H9 (cell line): ENCODE data around the gene CHST8. TPM values are rescaled to one million over a fixed set of nuclear protein-coding genes. Genes with fewer than 3 reads are reported as not detected.

Experiments
- DNase-seq: peaks from one replicate; pipeline ENCODE4 v3.0.0-alpha.2; 2017
- H2AFZ ChIP-seq: one replicate; pipeline ENCODE4 v1.6.1; 2013; ENCODE audit warnings: mild to moderate bottlenecking, low read length, control low read depth, moderate library complexity
- H2AK5ac ChIP-seq: 2 replicates; pipeline ENCODE4 v1.6.1; 2013; ENCODE audit warnings: low read length, control low read depth, mixed read lengths; ENCODE audit not compliant: insufficient read length
- H2BK120ac ChIP-seq: one replicate; pipeline ENCODE4 v1.6.1; 2013; ENCODE audit warnings: low read depth, mild to moderate bottlenecking, low read length, control low read depth, inconsistent platforms; ENCODE audit not compliant: poor library complexity, severe bottlenecking
- H2BK12ac ChIP-seq: 2 replicates; pipeline ENCODE4 v1.6.1; 2013; ENCODE audit warnings: low read length, control low read depth, mixed read lengths, low read depth; ENCODE audit not compliant: insufficient read length
- H2BK15ac ChIP-seq: 2 replicates; pipeline ENCODE4 v1.6.1; 2013; ENCODE audit warnings: low read depth, low read length, control low read depth
- H2BK20ac ChIP-seq: one replicate; pipeline ENCODE4 v1.6.1; 2013; ENCODE audit warnings: low read depth, mild to moderate bottlenecking, low read length, control low read depth, inconsistent platforms; ENCODE audit not compliant: poor library complexity, severe bottlenecking
- H2BK5ac ChIP-seq: 2 replicates; pipeline ENCODE4 v1.6.1; 2013; ENCODE audit warnings: low read length, control low read depth, mixed read lengths; ENCODE audit not compliant: insufficient read length
- H3K14ac ChIP-seq: 2 replicates; pipeline ENCODE4 v1.6.1; 2013; ENCODE audit warnings: low read length, control low read depth; ENCODE audit not compliant: insufficient read depth
- H3K18ac ChIP-seq: 2 replicates; pipeline ENCODE4 v1.6.1; 2013; ENCODE audit warnings: low read depth, mild to moderate bottlenecking, mixed read lengths, low read length, control low read depth; ENCODE audit not compliant: insufficient read length
- H3K23ac ChIP-seq: 2 replicates; pipeline ENCODE4 v1.6.1; 2013; ENCODE audit warnings: low read length, control low read depth, mixed read lengths, low read depth; ENCODE audit not compliant: insufficient read length
- H3K23me2 ChIP-seq: 2 replicates; pipeline ENCODE4 v1.6.1; 2013; ENCODE audit warnings: low read depth, mild to moderate bottlenecking, mixed read lengths, low read length, control low read depth; ENCODE audit not compliant: insufficient read length, poor library complexity, severe bottlenecking
- H3K27ac ChIP-seq: 2 replicates; pipeline ENCODE4 v1.5.1; 2013; ENCODE audit warnings: low read length, control low read depth, mixed read lengths, low read depth; ENCODE audit not compliant: insufficient read length
- H3K27me3 ChIP-seq: 2 replicates; pipeline ENCODE4 v1.6.1; 2013; ENCODE audit warnings: low read length, control low read depth, inconsistent platforms; ENCODE audit not compliant: insufficient read depth
- H3K4ac ChIP-seq: 2 replicates; pipeline ENCODE4 v1.6.1; 2013; ENCODE audit warnings: low read depth, mild to moderate bottlenecking, control low read depth, inconsistent platforms, low read length, moderate library complexity
- H3K4me1 ChIP-seq: 2 replicates; pipeline ENCODE4 v1.6.1; 2013; ENCODE audit warnings: low read length, control low read depth, inconsistent platforms; ENCODE audit not compliant: insufficient read depth
- H3K4me2 ChIP-seq: 2 replicates; pipeline ENCODE4 v1.6.1; 2013; ENCODE audit warnings: low read length, control low read depth, mixed read lengths; ENCODE audit not compliant: insufficient read length, insufficient read depth
- H3K56ac ChIP-seq: 2 replicates; pipeline ENCODE4 v1.6.1; 2013; ENCODE audit warnings: low read depth, mild to moderate bottlenecking, mixed read lengths, low read length, control low read depth; ENCODE audit not compliant: insufficient read length
- H3K79me1 ChIP-seq: 2 replicates; pipeline ENCODE4 v1.6.1; 2013; ENCODE audit warnings: low read depth, mild to moderate bottlenecking, moderate library complexity, low read length, control low read depth, inconsistent platforms; ENCODE audit not compliant: insufficient read depth, poor library complexity, severe bottlenecking
- H3K79me2 ChIP-seq: 2 replicates; pipeline ENCODE4 v1.6.1; 2013; ENCODE audit warnings: low read length, control low read depth, inconsistent platforms; ENCODE audit not compliant: insufficient read depth
- H3K9ac ChIP-seq: 2 replicates; pipeline ENCODE4 v1.6.1; 2013; ENCODE audit warnings: low read length, control low read depth, mixed read lengths; ENCODE audit not compliant: insufficient read length; ENCODE audit errors: extremely low read depth
- H3K9me3 ChIP-seq: one replicate; pipeline ENCODE4 v1.6.1; 2013; ENCODE audit warnings: low read depth, low read length, inconsistent platforms; ENCODE audit not compliant: control insufficient read depth
- H3T11ph ChIP-seq: one replicate; pipeline ENCODE4 v1.6.1; 2013; ENCODE audit warnings: mild to moderate bottlenecking, low read length, control low read depth, inconsistent platforms
- H4K20me1 ChIP-seq: one replicate; pipeline ENCODE4 v1.6.1; 2013; ENCODE audit not compliant: control insufficient read depth, insufficient read length, insufficient read depth
- H4K5ac ChIP-seq: 2 replicates; pipeline ENCODE4 v1.6.1; 2013; ENCODE audit warnings: low read depth, mild to moderate bottlenecking, mixed read lengths, low read length, control low read depth; ENCODE audit not compliant: insufficient read length
- H4K8ac ChIP-seq: replicated peaks from 2 replicates; pipeline ENCODE4 v1.6.1; 2013; ENCODE audit warnings: low read length, control low read depth, mixed read lengths, low read depth; ENCODE audit not compliant: insufficient read length
- H4K91ac ChIP-seq: 2 replicates; pipeline ENCODE4 v1.6.1; 2013; ENCODE audit warnings: low read depth, mild to moderate bottlenecking, moderate library complexity, mixed read lengths, low read length, control low read depth; ENCODE audit not compliant: insufficient read length
- H3K27ac Mint-ChIP-seq, 3 experiments: 2 replicates in 2 of 3; 3 replicates in 1 of 3; pipeline ENCODE4 v1.8.0; 2020 to 2021; ENCODE audit warnings: mixed read lengths in 3 of 3, mild to moderate bottlenecking in 1 of 3, moderate library complexity in 1 of 3
- H3K27me3 Mint-ChIP-seq: 2 replicates; pipeline ENCODE4 v1.8.0; 2021; ENCODE audit warnings: low read depth, mild to moderate bottlenecking, moderate library complexity, mixed read lengths
- H3K36me3 Mint-ChIP-seq, 3 experiments: 2 replicates in 2 of 3; 3 replicates in 1 of 3; pipeline ENCODE4 v1.8.0; 2020 to 2021; ENCODE audit warnings: low read depth in 3 of 3, mixed read lengths in 3 of 3; ENCODE audit not compliant: insufficient read depth in 1 of 3
- H3K4me1 Mint-ChIP-seq, 2 experiments: 2 replicates each; pipeline ENCODE4 v1.8.0; 2020; ENCODE audit warnings: mixed read lengths in 2 of 2
- H3K4me3 Mint-ChIP-seq, 2 experiments: 2 replicates in 1 of 2; 3 replicates in 1 of 2; pipeline ENCODE4 v1.8.0; 2020 to 2021; ENCODE audit warnings: mild to moderate bottlenecking in 2 of 2, mixed read lengths in 2 of 2, moderate library complexity in 1 of 2
- H3K9me3 Mint-ChIP-seq, 2 experiments: 2 replicates in 1 of 2; 3 replicates in 1 of 2; pipeline ENCODE4 v1.8.0; 2020; ENCODE audit warnings: mild to moderate bottlenecking in 2 of 2, mixed read lengths in 2 of 2, moderate library complexity in 1 of 2
- WGBS: extraction: QIAGEN DNeasy Blood & Tissue Kit; methylation state at CpG from one replicate; pipeline ENCODE4 v1.1.7; 2013; ENCODE audit warnings: missing lambda C conversion rate, low lambda C conversion rate, mixed read lengths; ENCODE audit not compliant: insufficient read length; ENCODE audit errors: extremely low coverage; 5-methylcytosine and 5-hydroxymethylcytosine counted together
- total RNA-seq: library from RNA; stranded (reverse); gene quantifications from 2 replicates; pipeline ENCODE4 v1.2.1, GENCODE V29; 2021
- TF ChIP-seq, protein P1 (sequence below): fragments of 200-600 bp; sonication (generic); conservative IDR thresholded peaks from 3 replicates; pipeline ENCODE4 v1.8.0; 2021; ENCODE audit warnings: antibody characterized with exemption, mild to moderate bottlenecking

Gene CHST8
- total RNA-seq, 1 experiment from 2014 or later, result 5.1 TPM

DNA sequence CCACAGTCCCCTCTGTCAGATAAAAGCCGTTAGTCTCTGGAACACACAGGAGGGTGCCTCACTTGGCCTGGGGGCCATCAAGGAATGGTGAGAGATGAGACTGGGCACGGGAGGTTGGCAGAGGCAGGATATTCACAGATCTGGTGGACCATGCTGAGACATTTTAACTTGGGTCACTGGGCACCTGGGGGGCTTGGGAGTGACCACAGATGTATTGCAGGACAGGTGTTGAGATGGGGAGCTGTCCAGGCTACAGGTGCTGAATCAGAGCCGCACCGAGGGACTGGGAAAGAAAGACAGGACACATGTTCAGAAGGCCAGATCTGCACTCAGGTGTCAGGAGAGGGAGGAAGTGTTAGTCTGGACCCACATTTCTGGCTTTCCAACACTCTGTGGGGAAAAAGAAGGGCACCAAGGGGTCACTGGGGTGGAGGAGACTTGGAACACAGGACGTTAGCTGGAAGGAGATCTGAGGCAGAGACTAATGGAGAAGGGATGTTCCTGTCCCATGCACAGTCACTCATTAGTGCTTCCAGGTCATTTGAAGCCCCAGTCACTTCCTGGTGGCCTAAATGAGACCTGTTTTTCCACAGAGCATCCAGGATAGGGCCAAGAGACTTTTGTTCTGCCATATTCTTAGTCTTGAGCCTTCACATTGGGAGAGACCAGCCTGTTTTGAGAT, 56.1 kb downstream of the CHST8 start:
- WGBS, result no CpG with 5 or more reads among the region's 5 CpGs
- Histone ChIP-seq H3K56ac (no peak overlapping the region), H3K4ac (no peak overlapping the region), H2BK20ac (no peak overlapping the region), H2BK120ac (no peak overlapping the region), H3T11ph (no peak overlapping the region), H3K4me1 (no peaks in the 10 kb centered on the region; the same call in 1 of the 2 replicates), H3K4me2 (no peak overlapping the region), H4K5ac (no peak overlapping the region), H3K23me2 (no peaks in the 10 kb centered on the region), H3K9me3 (no peaks in the 10 kb centered on the region), H2BK15ac (no peak overlapping the region), H2BK12ac (no peak overlapping the region), H3K14ac (no peak overlapping the region), H4K8ac (no peak overlapping the region), H2AK5ac (no peak overlapping the region), H2BK5ac (no peak overlapping the region), H4K91ac (no peak overlapping the region), H2AFZ (no peak overlapping the region), H3K9ac (no peak overlapping the region), H3K27ac (no peak overlapping the region), H3K79me1 (no peaks in the 10 kb centered on the region), H3K79me2 (no peaks in the 10 kb centered on the region), H3K23ac (no peak overlapping the region), H3K27me3 (no peaks in the 10 kb centered on the region), H3K18ac (no peak overlapping the region), H4K20me1 (no peaks in the 10 kb centered on the region)
- H3K4me1 Mint-ChIP-seq, result no peaks in the 10 kb centered on the region
- DNase-seq, result peak; percentile 56
- H3K9me3 Mint-ChIP-seq, result no peaks in the 10 kb centered on the region
- no peaks in the 10 kb centered on the region for H3K36me3 Mint-ChIP-seq
- peaks cover 12% of the 10 kb centered on the region for H3K27me3 Mint-ChIP-seq
- H3K4me3 Mint-ChIP-seq, result no peak overlapping the region
- TF ChIP-seq, protein P1, sequence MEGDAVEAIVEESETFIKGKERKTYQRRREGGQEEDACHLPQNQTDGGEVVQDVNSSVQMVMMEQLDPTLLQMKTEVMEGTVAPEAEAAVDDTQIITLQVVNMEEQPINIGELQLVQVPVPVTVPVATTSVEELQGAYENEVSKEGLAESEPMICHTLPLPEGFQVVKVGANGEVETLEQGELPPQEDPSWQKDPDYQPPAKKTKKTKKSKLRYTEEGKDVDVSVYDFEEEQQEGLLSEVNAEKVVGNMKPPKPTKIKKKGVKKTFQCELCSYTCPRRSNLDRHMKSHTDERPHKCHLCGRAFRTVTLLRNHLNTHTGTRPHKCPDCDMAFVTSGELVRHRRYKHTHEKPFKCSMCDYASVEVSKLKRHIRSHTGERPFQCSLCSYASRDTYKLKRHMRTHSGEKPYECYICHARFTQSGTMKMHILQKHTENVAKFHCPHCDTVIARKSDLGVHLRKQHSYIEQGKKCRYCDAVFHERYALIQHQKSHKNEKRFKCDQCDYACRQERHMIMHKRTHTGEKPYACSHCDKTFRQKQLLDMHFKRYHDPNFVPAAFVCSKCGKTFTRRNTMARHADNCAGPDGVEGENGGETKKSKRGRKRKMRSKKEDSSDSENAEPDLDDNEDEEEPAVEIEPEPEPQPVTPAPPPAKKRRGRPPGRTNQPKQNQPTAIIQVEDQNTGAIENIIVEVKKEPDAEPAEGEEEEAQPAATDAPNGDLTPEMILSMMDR, result no peak
- no peak overlapping the region for H3K27ac Mint-ChIP-seq
